ENCODE results near the gene BDP1. TPM values are rescaled to one million over a fixed set of nuclear protein-coding genes. Genes with fewer than 3 reads are reported as not detected.
"Not testable (repeated sequence)": the region's sequence is repeated elsewhere in the genome, so short reads cannot be mapped to it uniquely, and the experiment has no call there.

Gene BDP1
- total and polyA plus RNA-seq, 10 donors = 9.0 to 49.9 (median 30.5) TPM

- Histone ChIP-seq H3K4me1 (no peaks in the 10 kb centered on the region), H3K4me3 (no peak overlapping the region), H3K27me3 (replicated peaks in 1 of 7) (no peaks in the 10 kb centered on the region), H3K27ac (no peak overlapping the region), H3K9me3 (peaks cover 0 to 8% (median 0%) of the 10 kb centered on the region in 8 donors), H3K36me3 (peaks cover 0 to 36% (median 5%) of the 10 kb centered on the region in 6 donors)
- intact Hi-C loops (cut with DNase I; ENCODE audit: low total_unique reads) = no loop called here
- WGBS, 5 donors = 80 to 91% (median 88%) methylated on average over 7 of the region's 7 CpGs
- no peak for DNase-seq
- TF ChIP-seq POLR2AphosphoS5 (IDR thresholded peaks at IDR 0.05) (no peak), POLR2A (IDR thresholded peaks at IDR 0.05) (no peak), CTCF (IDR thresholded peaks at IDR 0.05 in 8 of 11, conservative IDR thresholded peaks at IDR 0.05 in 3 of 11) (no peak)
Measured at GRCh38 chr5:71573591-71573990, 118.1 kb downstream of the BDP1 start.

DNA sequence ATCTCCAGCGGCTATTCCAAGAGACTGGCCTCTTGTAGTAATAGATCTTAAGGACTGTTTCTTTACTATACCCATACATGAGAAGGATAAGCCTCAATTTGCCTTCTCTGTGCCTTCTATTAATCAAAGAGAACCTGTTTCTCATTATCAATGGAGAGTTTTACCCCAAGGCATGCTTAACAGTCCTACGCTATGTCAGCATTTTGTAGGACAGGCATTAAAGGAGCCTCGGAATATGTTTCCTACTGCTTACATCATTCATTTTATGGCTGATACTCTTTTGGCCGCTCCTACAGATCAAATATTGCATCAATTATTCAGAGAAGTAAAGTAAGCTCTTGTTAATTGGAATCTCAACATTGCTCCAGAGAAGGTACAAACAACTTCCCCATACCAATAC is 120.1 kb downstream of the BDP1 start:
- H3K4me1 ChIP-seq; DNase-seq; H3K27me3 ChIP-seq (replicated peaks in 1 of 7); intact Hi-C loops (cut with DNase I; ENCODE audit: low total_unique reads); H3K27ac ChIP-seq; H3K9me3 ChIP-seq; H3K4me3 ChIP-seq: not testable (repeated sequence)
- H3K36me3 ChIP-seq = peaks cover 0 to 29% (median 3%) of the 10 kb centered on the region in 6 donors
- 91 to 97% (median 94%) methylated on average over 4 of the region's 4 CpGs for WGBS, 5 donors

GRCh38 chr5:71576241-71576640 is 120.8 kb downstream of the BDP1 start:
- H3K27ac ChIP-seq = no peak overlapping the region
- no peak for DNase-seq
- no peaks in the 10 kb centered on the region for H3K4me1 ChIP-seq
- intact Hi-C loops (cut with DNase I; ENCODE audit: low total_unique reads) = no loop called here
- 95 to 100% (median 99%) methylated on average over 3 of the region's 3 CpGs for WGBS, 5 donors
- H3K9me3 ChIP-seq = peaks cover 0 to 8% (median 0%) of the 10 kb centered on the region in 8 donors
- TF ChIP-seq POLR2AphosphoS5 (IDR thresholded peaks at IDR 0.05) (no peak), CTCF (IDR thresholded peaks at IDR 0.05 in 8 of 11, conservative IDR thresholded peaks at IDR 0.05 in 3 of 11) (no peak), POLR2A (IDR thresholded peaks at IDR 0.05) (no peak)
- no peaks in the 10 kb centered on the region for H3K27me3 ChIP-seq (replicated peaks in 1 of 7)
- H3K36me3 ChIP-seq = peaks cover 0 to 29% (median 3%) of the 10 kb centered on the region in 6 donors
- H3K4me3 ChIP-seq = no peak overlapping the region

DNA sequence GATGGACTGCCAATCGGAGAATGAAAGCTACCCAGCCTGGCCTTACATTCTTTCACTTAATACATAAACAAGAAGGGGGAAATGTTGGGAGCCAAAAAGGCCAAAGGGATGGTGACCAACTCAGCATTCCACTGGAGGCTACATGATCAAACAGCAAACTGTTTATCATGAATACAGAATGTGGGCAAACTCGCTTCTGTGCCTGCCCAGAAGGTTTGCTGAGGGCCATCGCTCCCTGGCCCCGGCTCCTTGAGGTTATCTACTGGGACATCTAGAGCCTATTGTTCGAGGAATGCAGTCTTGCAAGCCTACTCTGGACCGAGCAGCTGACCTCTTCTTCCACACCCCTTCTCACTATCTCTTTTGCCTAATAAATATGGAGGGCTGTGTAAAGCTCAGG is 122.4 kb downstream of the BDP1 start:
- 84 to 98% (median 96%) methylated on average over 6 of the region's 6 CpGs for WGBS, 5 donors
- H3K27me3 ChIP-seq (replicated peaks in 1 of 7); H3K4me3 ChIP-seq; H3K27ac ChIP-seq; intact Hi-C loops (cut with DNase I; ENCODE audit: low total_unique reads); H3K4me1 ChIP-seq; DNase-seq; H3K9me3 ChIP-seq: not testable (repeated sequence)
- H3K36me3 ChIP-seq = peaks cover 0 to 29% (median 3%) of the 10 kb centered on the region in 6 donors

DNA sequence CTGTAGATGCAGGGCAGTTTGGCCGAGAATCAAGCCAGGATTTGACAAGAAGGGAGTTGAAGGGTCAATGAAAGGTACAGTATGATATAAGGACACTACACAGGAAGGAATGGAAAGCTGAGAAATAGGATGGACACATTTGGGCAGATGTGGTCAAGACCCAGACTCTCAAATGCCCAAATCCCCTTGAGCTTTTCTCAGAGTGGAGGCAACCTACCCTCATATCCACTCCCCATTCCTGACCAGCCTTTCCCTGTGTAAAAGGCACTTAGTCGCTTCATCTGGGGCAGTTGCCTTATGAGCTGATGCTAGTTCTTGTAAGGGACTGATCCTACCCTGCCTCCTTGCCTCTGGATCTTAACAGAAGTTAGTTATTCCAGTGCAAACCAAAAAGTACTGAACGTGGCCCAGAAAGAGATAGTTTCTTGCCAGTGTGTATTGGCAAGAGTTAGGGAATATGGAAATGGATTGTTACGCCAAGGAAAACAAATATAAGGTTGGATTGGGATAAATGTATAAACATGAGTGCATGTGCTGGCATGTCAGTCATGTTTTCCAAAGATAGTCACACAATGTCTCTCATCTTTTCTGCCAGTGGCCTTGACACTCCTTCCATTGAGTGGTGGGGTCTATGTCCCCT is 127.6 kb downstream of the BDP1 start:
- TF ChIP-seq POLR2A (IDR thresholded peaks at IDR 0.05) = no peak
- no peak for TF ChIP-seq POLR2AphosphoS5 (IDR thresholded peaks at IDR 0.05)
- no peak for TF ChIP-seq CTCF (IDR thresholded peaks at IDR 0.05 in 8 of 11, conservative IDR thresholded peaks at IDR 0.05 in 3 of 11)
- Histone ChIP-seq H3K9me3 (peaks cover 0 to 2% (median 0%) of the 10 kb centered on the region in 8 donors), H3K27ac (no peak overlapping the region), H3K4me3 (no peak overlapping the region), H3K27me3 (replicated peaks in 1 of 7) (no peaks in the 10 kb centered on the region), H3K36me3 (peaks cover 0 to 4% (median 0%) of the 10 kb centered on the region in 6 donors), H3K4me1 (peaks cover 4 to 17% (median 9%) of the 10 kb centered on the region in 6 donors)
- intact Hi-C loops (cut with DNase I; ENCODE audit: low total_unique reads) = no loop called here
- 89 to 94% (median 90%) methylated on average over 4 of the region's 4 CpGs for WGBS, 5 donors
- no peak for DNase-seq
